Activated T-helper 1 cell treated with anti-CD3 and anti-CD28 coated beads, Interleukin-2, amount 50 U/mL, for 16 hours (primary cell): ENCODE data around the gene ACER2.

ENCODE experiments used
- DNase-seq, 2 donors: peaks; one replicate each; pipeline ENCODE4 v3.0.0-alpha.2; 2020; ENCODE audit warnings: low read depth in 1 of 2, low spot score in 1 of 2

Gene ACER2

DNA sequence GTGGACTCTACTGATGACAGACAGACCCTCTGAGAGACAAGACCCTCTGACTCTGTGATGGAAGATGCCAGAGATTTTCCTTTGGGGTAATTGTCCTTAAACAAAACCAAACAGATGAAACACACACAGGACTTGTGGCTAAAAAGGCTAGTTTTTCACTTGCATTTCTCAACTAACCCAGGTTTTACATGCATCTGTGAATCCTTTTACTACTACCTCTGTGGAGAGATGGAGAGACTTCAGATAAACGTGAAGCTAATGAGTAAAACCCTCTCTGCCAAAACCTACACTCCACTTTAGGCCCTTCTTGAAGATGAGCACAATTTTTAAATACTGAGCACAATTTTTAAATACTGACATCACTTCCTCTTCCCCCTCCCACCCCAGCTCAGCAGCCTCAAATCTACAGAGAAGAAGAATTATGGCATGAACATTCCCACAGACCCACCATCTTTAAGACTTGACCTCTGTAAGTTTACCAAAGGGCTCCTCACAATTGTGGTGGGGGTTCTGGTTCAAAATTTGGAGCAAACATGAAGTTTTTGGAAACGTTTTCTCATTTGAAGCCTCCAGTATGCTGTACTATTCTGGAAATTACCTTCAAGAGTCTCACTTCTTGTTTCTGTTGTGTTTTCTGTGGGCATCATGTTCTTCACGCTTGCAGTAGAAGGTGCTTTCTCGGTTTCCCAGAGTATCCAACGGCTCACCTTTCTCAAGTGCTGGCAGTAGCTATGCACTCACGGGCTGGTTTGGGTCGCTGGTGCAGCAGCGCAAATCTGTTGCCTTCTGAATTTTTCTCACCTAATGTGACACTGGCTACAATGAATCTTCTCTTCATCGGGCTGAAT, 42.7 kb downstream of the ACER2 start:
- DNase-seq = no peak

DNA sequence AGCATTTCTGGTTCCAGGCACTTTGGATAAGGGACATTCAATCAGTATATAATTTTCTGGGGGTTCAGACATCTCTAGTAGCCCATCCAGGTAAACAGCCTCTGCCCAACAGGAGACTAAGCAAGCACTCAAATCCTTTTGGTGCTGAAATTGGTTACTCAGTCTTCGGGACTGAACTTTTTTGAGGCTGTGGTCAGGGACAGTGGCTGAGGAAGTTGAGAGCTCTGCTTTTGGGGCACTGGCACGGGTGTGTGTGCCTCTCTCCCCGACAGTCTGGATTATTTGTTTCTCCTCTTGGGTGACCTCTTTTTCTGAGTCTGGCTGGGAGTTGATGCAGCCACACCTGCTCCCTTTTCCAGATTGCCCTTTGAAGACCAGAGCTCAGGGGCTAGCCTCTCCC, 47.6 kb downstream of the ACER2 start:
- no peak for DNase-seq

DNA sequence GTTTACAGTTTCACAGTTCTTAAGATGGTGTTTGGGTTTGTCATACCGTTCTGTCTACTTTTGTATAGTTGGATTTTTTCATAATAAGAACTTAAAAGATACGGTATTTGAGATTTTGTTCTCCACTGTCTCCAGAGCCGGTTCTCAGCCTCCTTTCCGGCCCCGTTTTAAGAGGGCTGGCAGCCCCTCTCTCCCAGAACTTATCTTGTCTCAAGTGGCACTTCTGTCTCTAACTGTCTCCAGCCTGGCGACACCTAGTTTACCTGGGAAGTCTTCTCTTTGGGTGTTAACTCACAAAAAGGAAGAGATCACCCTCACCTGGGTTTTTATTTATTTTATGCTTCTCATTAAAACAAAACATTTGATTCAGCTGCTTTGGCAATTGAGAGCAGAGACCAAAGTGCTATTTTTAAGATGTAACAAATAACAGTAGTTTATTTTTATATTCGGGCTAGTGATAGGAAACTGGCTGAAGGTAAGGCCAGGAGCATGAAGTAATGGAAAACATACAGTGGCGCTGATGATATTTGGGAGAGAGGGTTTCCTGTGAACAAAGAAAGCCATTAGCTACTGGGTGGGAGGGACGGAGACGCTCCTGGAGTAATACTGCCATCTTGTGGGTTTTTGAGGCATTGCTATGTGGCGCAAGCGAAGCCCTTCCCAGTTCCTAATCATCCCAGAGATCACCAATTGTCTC, 48.3 kb downstream of the ACER2 start:
- DNase-seq = peak in 1 of 2 donors; percentile 31

DNA sequence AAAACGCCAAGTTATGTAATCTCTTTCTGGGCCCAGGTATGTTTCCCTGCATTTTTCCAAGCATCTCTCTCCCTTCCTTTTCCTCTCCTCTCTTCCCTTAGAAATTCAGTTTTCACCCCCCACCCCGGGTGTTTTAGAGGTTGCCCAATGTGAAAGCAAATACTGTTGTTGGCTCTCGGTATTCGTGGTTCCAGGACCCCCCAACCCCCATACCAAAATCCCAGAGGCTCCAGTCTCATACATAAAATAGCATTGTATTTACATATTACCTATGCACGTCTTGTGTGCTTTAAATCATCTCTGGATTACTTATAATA, 48.8 kb downstream of the ACER2 start:
- DNase-seq = no peak

DNA sequence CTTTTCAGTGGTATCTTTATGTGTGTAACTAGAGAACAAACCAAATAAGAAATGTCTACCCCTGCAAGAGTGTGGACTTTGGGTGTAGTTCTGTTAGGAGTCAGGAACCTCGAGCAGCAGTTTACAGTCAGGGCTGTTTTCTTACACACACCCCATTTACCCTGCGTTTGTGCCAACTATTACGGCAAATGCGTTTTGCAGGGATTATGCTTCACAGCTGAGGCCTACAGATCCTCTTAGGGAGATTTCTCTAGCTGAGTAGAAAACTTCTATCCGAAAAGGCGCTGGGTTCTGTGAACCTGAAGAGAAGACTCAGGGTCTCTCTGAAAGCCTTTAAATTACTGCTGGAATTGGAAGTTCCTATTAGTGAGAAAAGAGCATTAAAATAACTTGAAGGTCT, 51.4 kb downstream of the ACER2 start:
- no peak for DNase-seq

DNA sequence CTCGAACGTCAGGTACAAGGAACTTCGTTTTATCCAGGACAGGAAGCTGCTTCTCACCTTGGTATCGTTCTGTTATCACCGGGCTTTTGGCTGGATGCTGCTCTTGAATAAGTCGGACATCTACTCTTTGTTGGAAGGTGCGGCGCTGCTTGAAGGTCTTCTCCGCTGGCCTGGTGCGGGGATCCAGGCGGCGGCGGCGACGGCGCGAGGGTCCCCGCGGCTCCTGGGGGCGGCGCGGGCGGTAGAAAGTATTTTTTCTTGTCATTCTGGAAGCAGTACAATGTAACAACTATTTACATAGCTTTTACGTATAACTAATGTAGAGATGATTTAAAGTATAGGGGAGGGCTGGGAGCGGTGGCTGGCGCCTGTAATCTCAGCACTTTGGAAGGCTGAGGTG, 52.3 kb downstream of the ACER2 start:
- DNase-seq = no peak

DNA sequence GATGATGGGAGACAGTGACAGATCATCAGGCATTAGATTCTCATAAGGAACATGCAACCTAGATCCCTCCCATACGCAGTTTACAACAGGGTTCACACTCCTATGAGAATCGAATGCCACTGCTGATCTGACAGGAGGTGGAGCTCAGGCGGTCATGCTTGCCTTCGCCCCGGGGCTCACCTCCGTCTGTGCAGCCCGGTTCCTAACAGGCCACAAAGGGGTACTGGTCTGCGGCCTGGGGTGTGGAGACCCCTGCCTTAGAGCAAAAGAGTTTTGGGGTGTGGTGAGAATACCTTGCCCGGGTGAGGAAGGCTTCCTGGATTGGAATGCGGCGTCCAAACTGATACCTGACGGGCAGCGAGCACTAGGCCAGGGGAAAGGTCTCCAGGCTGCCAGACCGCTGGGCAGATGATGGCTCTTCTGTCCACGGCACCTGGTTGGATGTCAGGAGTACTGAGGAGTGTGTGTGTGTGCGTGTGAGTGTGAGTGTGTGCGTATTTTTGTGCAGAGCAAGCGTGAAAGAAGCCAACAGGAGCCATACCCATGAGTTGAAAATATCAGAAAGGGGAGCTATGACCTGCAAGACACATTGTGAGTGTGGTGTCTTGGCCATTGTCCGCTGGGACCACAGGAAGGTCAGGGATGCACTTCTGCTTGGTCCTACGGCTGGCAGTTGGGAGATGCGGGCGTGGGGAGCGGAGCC, 55.4 kb downstream of the ACER2 start:
- DNase-seq = no peak

DNA sequence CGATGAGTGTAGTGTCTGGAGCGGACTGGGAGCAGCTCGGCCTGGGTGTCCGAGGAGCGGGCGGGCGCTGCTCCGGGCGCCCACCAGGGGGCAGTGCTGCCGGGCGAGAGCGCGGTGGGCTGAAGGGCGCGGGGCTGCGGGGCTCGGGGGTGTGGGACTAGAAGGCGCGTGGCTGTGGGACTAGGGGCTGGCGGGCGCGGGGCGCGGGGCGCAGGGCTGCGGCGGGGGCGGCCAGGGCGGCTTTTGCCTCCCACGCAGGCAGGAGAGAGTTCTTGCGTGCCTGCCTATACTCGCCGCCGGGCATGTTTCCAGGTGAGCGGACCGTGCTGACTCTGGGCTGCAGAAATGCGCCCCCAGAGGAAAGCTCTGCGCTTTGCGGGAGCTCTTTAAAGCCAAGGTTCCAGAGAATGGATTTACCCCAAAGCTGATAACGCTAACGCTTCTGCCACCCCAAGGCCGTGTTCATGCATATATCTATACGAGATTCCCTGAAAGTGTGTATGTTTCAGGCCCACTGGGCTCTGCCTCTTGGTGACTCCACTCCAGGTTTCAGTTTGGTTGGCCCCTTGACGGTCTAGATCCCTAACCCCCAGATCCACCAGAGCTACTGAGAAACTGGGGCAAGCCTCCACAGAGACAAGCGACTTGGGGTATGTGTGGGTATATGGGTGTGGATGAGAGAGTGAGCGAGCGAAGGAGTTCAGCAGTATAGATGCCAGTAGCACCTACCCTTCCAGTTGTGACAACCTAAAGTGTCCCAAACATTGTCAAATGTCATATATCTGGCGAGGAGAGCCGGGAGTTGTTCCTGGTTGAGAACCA, 56.2 kb downstream of the ACER2 start:
- DNase-seq = peak; percentile 43 to 49

DNA sequence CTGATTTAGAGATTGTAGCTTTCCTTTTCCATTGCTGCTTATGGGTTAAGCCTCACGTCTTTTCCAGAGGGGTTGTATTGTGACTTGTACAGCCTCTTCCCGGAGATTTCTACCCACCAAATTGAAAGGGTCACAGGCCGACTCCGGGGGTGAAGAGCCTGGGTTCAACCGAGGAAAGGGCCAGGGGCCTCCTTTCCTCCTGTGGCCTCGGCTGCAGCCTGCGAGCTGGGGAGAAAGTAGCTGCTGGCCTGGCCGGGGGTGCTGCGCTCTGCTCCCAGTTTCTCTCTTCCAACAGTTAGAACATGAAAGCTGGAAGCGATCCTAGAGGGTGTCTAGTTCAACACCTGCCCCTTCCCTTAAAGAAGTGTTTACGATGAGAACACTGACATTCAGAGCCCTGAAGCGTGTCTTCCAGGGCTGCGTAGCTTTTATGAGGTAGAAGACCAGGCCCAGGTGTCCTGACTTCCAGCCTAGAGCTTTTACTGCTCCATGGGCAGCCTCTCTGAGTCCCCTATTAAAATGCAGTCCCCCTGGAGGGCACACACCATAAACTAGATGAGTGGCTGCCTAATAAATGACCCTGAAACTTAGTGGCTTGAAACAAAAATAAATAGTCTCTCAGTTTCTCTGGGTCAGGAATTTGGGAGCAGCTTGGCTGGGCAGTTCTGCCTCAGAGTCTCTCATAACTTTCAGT, 56.9 kb downstream of the ACER2 start:
- DNase-seq = no peak

DNA sequence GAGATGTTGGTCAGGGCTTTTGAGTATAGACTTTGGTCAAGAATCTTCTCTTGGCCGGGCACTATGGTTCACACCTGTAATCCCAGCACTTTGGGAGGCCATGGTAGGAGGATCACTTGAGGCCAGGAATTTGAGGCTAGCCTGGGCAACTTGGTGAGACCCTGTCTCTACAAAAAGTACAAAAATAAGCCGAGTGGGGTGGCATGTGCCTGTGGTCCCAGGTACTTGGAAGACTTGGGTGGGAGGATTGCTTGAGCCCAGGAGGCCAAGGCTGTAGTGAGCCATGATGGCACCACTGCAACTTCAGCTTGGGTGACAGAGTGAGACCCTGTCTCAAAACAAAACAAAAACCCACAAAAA, 57.5 kb downstream of the ACER2 start:
- DNase-seq = no peak

DNA sequence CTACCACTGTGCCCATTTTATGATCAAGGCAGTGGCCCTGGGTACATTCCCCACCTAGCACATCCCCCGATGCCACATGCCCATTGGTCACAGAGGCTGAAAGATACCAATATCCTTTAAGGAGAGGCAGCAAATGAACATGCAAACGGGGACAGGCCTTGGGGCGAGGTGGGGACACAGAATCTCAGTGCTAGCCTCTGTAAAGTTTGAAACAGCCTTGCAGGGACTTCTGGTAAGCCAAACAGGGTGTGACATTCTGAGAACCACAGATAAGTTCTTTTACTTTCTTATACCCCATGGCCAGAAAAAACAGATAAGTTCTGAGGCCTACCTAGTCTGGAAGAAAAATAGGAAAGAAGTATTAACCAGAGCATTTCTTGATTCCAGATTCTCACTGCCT, 60.5 kb downstream of the ACER2 start:
- DNase-seq = no peak

DNA sequence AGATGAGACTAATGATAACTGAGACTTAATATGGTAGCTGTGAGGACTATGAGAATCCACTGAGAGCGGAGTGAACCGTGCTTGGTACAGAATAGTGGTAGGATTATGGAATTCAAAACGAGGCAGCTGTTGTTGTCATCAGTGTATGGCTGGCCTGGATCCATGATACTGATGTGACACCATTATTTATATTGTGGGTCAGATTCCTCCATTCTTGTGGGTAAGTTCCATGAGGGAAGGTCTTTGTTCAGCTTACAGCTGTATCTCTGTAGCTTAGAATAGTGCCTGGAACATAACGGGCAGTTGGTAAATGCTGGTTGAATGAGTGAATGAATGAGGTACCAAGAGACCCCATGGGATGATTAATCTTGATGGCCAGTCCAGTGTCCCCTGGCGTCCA, 61.8 kb downstream of the ACER2 start:
- DNase-seq = no peak

DNA sequence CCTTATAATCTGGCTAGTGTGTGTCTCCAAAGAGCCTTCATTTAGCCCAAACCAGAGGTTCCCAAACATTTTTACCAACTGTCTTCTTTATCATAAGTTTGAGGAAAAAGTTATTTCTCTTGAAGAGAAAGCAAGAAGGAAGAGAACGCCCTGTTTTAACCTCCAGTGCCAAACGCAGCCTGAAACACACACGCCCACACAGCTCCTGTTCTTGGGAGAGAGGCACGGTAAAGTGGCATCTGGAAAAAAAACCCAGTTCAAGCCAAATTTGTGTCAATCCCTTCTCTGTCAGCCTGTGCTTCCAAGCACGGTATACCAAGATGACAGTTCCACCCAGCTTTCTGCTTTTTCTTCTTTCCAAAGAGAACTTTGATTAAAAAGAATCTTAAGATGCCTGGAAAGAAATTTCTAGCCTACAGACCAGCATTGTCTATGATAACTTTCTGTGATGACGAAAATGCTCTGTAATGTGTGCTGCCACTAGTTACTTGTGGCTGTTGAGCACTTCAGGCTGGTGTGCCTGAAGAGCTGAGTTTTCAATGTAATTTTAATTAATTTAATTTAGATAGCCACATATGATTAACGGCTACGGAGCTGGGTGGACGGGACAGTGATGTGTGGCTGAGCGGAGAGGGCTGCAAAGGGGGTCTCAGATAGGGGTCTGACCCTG, 62.3 kb downstream of the ACER2 start:
- DNase-seq = no peak

DNA sequence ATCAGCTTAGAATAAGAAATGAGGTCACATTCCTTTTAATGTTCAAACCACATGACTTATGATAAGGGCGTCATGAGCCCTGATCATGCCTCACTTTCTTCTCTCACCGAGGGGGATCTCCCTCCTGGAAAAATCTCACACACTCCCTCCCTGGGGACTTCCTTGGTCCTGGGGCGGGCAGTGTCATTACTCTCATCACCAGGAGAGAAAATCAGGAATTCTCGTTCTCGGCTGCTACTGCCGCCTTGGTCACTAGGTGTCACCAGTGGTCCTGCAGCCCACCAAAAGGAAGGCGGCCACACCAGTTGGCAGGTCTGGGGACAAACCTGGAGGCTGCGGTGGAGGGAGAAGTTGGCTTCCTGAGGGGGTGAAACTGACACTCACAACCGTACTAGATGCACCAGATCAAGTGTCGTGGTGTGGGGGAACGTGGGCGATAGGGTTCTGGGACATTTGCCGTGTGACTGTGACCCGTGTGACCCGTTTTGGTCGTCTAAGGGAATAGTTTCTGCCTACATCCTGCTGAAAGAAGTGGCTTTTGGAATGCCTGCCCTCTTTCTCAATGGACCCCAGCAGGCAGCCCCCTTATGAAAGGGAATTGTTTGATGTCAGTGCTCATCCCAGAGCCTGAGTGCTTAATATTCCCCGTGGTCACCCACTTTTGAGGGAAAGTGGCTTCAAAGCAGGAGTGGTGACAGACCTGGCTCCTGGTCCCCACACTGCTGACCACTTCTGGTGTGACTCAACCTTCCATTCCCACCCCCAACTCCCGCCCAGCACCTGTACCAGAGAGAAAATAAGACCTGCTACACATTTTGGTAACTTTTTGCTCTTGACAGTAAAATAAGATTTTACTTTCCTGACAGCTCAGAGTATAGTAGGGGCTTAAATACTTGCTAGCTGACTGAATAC, 63.2 kb downstream of the ACER2 start:
- no peak for DNase-seq

DNA sequence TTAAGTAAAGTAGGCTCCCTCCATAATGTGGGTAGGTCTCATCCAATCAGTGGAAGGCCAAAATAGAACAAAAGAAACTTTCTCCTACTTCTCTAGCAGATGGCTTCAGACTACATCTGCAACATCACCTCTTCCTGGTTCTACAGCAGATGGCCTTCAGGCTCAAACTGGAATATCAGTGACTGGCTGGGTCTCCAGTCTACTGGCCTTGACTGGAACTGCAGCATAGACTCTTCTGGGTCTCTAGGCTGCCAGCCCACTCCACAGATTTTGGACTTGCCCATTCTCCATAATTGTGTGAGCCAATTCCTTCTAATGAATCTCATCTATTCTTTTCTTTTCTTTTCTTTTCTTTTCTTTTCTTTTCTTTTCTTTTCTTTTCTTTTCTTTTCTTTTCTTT, 64.8 kb downstream of the ACER2 start:
- no peak for DNase-seq

DNA sequence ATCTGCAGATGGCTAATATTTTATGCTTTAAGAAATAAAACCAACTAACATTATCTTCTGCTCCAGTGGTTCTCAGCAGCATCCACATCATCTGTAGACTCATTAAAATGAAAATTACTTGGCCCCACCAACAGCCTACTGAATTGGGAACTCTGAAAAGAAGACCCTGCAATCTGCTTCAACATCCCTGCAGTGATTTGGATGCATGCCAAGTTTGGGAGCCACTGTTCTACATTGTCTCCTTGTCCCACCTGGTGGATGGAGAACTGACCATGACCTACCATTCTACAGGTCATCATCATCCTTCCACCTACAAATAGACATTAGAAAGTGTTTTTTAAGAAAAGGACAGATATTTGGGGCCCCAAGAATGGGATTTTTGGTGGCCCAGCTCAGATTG, 71.1 kb downstream of the ACER2 start:
- DNase-seq = no peak

DNA sequence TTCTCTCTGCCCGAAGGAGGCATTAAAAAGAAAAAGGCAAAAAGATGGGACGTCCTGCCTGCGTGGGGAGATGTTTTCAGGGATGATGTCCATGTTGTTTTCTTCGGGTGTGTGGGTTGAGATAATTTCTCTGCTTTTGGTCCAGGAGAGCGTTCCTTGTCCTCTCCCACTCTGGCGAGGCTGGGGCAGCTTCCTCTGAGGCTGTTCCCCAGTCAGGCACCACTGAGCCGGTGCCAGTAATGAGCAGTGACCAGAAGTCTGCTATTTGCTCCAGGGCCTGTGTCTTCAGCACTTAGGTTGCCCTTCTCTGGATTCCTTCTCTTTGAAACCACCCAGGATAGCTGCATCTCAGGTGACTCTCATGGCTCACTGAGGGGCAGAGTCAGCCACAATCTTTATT, 71.5 kb downstream of the ACER2 start:
- no peak for DNase-seq

DNA sequence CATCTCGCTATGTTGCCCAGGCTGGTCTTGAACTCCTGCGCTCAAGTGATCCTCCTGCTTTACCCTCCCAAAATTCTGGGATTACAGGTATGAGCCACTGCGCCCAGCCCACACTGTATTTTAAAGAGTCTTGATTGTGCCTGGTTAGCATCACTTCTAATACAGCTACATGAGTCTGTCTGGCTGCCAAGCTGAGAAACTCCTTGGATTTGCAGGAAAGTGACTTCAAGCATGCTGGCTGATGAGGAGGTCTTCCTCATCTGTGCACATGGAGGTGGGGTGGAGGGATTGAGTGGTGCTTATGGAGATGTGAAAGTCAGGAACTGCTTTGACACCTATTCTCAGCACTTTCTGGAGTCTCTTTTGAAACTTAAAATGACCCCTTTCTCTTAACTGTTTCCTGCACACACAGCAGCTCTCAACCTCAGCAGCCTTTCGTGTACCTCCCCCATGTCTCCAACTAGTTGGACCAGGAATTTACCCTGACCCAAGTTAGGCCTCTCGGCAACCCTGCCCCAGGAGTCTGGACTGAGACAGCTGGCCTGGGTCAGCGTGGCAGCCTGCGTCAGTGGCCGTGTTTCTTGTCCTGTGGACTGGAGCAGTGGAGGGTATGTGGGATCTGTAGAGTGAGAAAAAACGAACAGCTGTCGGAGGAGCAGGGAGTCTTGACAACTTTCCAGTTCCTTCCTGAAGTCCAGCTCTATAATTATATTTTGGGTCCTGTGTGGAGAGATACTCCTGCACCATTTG, 72.5 kb downstream of the ACER2 start:
- DNase-seq = no peak

DNA sequence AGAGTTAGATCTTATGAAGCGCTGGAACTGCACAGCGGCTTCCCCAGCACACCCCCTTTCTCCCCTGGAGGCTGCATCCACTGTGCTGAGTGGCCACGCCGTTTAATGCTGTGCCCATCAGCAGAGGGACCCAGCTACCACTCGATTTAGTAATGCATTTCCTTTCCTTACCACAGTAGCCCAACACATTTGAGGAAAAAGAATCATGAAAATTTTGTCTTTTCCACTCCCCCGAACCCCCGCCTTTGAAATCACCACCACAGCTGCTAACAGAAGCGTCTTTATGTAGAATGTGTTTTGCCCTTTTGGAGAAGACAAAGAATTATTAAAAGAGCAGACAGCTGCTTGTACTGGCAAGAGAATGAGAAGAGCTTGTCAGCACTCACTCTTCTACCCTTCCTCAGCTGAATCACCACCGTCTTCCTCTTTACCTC, 73.2 kb downstream of the ACER2 start:
- no peak for DNase-seq
